GM10248 (cell line): Measurements from ENCODE around the gene PANX3.

Source experiments
- CTCF ChIA-PET: fragments of 300-600 bp; sonication (Branson Sonifier 250); formaldehyde crosslinking; extraction: SDS; loops from one replicate; lab custom pipeline; 2021; ENCODE audit warnings: antibody characterized with exemption; lab: Yijun Ruan, JAX
- POLR2A ChIA-PET: fragments of 350-650 bp; sonication (Branson Sonifier 250); formaldehyde crosslinking; extraction: SDS; loops from one replicate; lab custom pipeline; 2020; ENCODE audit warnings: antibody characterized with exemption; lab: Yijun Ruan, JAX
- DNase-seq: peaks from one replicate; pipeline ENCODE4 v3.0.0; 2012; ENCODE audit errors: extremely low spot score
- TF ChIP-seq, protein P1 (sequence below): IDR thresholded peaks from 2 replicates; pipeline ENCODE4 v1.5.1; 2012; ENCODE audit warnings: mild to moderate bottlenecking, low read depth; ENCODE audit errors: extremely low read depth, missing control alignments, control extremely low read depth

The PANX3 gene

GRCh38 chr11:124638500-124638899 is 27.3 kb downstream of the PANX3 start:
- POLR2A ChIA-PET: no interaction called here
- DNase-seq: no peak
- CTCF ChIA-PET: interaction anchor here (0.9 to 1.6 kb wide), 4 partner anchors 8 to 238 kb away, joined by 3 to 4 read pairs (median 4); no protein-coding TSS in a partner anchor
- TF ChIP-seq, protein P1, sequence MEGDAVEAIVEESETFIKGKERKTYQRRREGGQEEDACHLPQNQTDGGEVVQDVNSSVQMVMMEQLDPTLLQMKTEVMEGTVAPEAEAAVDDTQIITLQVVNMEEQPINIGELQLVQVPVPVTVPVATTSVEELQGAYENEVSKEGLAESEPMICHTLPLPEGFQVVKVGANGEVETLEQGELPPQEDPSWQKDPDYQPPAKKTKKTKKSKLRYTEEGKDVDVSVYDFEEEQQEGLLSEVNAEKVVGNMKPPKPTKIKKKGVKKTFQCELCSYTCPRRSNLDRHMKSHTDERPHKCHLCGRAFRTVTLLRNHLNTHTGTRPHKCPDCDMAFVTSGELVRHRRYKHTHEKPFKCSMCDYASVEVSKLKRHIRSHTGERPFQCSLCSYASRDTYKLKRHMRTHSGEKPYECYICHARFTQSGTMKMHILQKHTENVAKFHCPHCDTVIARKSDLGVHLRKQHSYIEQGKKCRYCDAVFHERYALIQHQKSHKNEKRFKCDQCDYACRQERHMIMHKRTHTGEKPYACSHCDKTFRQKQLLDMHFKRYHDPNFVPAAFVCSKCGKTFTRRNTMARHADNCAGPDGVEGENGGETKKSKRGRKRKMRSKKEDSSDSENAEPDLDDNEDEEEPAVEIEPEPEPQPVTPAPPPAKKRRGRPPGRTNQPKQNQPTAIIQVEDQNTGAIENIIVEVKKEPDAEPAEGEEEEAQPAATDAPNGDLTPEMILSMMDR: no peak

- ChIA-PET CTCF (interaction anchor here (0.9 to 3.7 kb wide), 9 partner anchors 9 to 227 kb away, joined by 3 to 13 read pairs (median 6); no protein-coding TSS in a partner anchor), POLR2A (no interaction called here)
- no peak for DNase-seq
- TF ChIP-seq, protein P1: no peak
Observed at GRCh38 chr11:124639186-124639585, 28.0 kb downstream of the PANX3 start.

DNA sequence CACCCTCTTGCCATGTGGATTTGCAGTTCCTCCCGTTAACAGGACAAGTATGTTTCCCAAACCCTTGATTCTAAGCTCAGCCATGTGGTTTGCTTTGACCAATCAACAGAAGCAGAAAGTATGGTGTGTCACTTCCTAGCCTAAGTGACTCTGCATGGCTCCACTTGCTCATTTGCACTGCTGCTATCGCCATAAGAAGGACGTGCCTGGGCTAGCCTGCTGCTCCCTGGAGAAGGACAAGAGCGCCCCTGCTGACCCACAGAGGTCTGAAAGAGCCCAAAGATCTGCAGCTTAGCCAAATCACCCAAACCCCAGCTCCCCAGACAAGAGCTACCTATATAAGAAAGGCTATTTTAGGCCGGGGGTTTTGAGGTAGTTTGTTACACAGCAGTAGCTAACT is 29.4 kb downstream of the PANX3 start:
- ChIA-PET CTCF (interaction anchor here (0.7 to 3.7 kb wide), 10 partner anchors 10 to 226 kb away, joined by 3 to 13 read pairs (median 8); partner anchors contain the start of gene TBRG1), POLR2A (no interaction called here)
- TF ChIP-seq, protein P1: no peak
- DNase-seq: no peak

- DNase-seq: no peak
- TF ChIP-seq, protein P1: no peak
- CTCF ChIA-PET: interaction anchor here (1.0 to 4.9 kb wide), 14 partner anchors 8 to 223 kb away, joined by 3 to 52 read pairs (median 6); partner anchors contain the start of genes MSANTD2, ROBO3 and TBRG1
- POLR2A ChIA-PET: no interaction called here
Observed at GRCh38 chr11:124642628-124643027, 31.4 kb downstream of the PANX3 start.

DNA sequence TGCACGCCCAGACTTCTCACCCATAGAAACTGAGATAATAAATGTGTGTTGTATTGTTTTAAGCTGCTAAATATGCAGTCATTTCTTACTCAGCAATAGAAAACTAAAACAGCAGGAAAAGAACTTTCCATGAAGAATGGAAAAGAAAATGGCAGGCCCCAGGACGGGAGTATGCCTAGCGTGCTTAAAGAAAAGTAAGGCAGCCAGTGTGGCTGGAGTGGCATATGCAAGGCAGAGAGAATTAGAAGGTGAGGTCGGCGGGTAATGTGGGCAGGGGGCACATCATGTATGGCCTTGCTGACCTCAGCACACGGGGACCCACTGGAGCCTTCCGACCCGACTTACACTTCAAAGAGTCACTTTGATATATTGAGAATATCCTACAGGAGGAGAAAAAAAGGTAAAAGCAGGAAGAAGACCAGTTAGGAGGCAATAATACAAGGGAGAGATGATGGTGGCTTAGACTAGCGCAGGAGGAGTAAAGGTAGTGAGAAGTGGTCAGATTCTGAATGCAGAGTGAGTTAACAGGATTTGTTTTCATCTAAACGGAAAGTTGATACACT is 31.9 kb downstream of the PANX3 start:
- TF ChIP-seq, protein P1: no peak
- DNase-seq: no peak
- ChIA-PET CTCF (interaction anchor here (1.0 to 4.9 kb wide), 19 partner anchors 8 to 572 kb away, joined by 3 to 52 read pairs (median 6); partner anchors contain the start of genes ROBO3 and TBRG1), POLR2A (no interaction called here)

- ChIA-PET POLR2A (no interaction called here), CTCF (interaction anchor here (0.9 to 4.9 kb wide), 25 partner anchors 7 to 575 kb away, joined by 3 to 52 read pairs (median 6); partner anchors contain the start of genes ROBO3, SIAE, SPA17 and TBRG1)
- DNase-seq: no peak
- TF ChIP-seq, protein P1: no peak
Observed at GRCh38 chr11:124643605-124644425, 32.6 kb downstream of the PANX3 start.
